PFSK-1 (cell line): ENCODE results near the gene FAM83G.

Source experiments
- POLR2AphosphoS5 ChIP-seq: IDR thresholded peaks from 2 replicates; pipeline ENCODE4 v1.6.1; 2012; ENCODE audit warnings: low read depth, mild to moderate bottlenecking, control low read depth, low read length, moderate library complexity
- REST ChIP-seq, 2 experiments: IDR thresholded peaks; 2 replicates each; pipeline versions ENCODE4 v1.6.1 to v1.8.0; 2011 to 2012; ENCODE audit warnings: low read depth in 2 of 2, low read length in 2 of 2, control low read depth in 1 of 2, inconsistent platforms in 1 of 2, mild to moderate bottlenecking in 1 of 2, moderate library complexity in 1 of 2; ENCODE audit not compliant: insufficient read depth in 1 of 2
- TAF1 ChIP-seq: IDR thresholded peaks from 2 replicates; pipeline ENCODE4 v1.6.1; 2012; ENCODE audit warnings: low read length, control low read depth, borderline replicate concordance; ENCODE audit not compliant: insufficient read depth

- TF ChIP-seq POLR2AphosphoS5 (no peak), TAF1 (no peak), REST (IDR thresholded peaks at IDR 0.05; ENCODE audit: insufficient read depth in 1 of 2, low read depth in 2 of 2, low read length in 2 of 2) (no peak)
These were observed 7.9 kb upstream of the FAM83G start for GRCh38 chr17:19012171-19013080.
